HG02759 (cell line): Measurements from ENCODE around the gene ALDH1A1.

Source experiments
- ATAC-seq: cut with Tn5 transposase; IDR thresholded peaks from one replicate; pipeline ENCODE4 v1.9.1; 2021; ENCODE audit warnings: mild to moderate bottlenecking, moderate library complexity; ENCODE audit not compliant: unreplicated experiment

ALDH1A1 gene

GRCh38 chr9:72898784-72899733 lies 53.8 kb downstream of the ALDH1A1 start:
- no peak for ATAC-seq

GRCh38 chr9:72898360-72898759 lies 54.5 kb downstream of the ALDH1A1 start:
- ATAC-seq = no peak

GRCh38 chr9:72897069-72897649 lies 55.7 kb downstream of the ALDH1A1 start:
- no peak for ATAC-seq

GRCh38 chr9:72896439-72896838 lies 56.4 kb downstream of the ALDH1A1 start:
- ATAC-seq = no peak

- no peak for ATAC-seq
These were observed 57.7 kb downstream of the ALDH1A1 start for GRCh38 chr9:72895122-72895521.

- ATAC-seq = no peak
These were observed 58.5 kb downstream of the ALDH1A1 start for GRCh38 chr9:72894342-72894741.

GRCh38 chr9:72893437-72893836 lies 59.4 kb downstream of the ALDH1A1 start:
- no peak for ATAC-seq

- no peak for ATAC-seq
These were observed 61.8 kb downstream of the ALDH1A1 start for GRCh38 chr9:72891043-72891442.

GRCh38 chr9:72888943-72889342 lies 63.9 kb downstream of the ALDH1A1 start:
- no peak for ATAC-seq

- no peak for ATAC-seq
These were observed 64.8 kb downstream of the ALDH1A1 start for GRCh38 chr9:72888067-72888466.

GRCh38 chr9:72886386-72886785 lies 66.5 kb downstream of the ALDH1A1 start:
- ATAC-seq = no peak

GRCh38 chr9:72884508-72884907 lies 68.3 kb downstream of the ALDH1A1 start:
- no peak for ATAC-seq

- no peak for ATAC-seq
These were observed 69.0 kb downstream of the ALDH1A1 start for GRCh38 chr9:72883875-72884274.

GRCh38 chr9:72882117-72882775 lies 70.6 kb downstream of the ALDH1A1 start:
- ATAC-seq = no peak

- ATAC-seq = no peak
These were observed 72.0 kb downstream of the ALDH1A1 start for GRCh38 chr9:72880821-72881220.

- no peak for ATAC-seq
These were observed 77.6 kb downstream of the ALDH1A1 start for GRCh38 chr9:72875221-72875620.

- ATAC-seq = no peak
These were observed 78.5 kb downstream of the ALDH1A1 start for GRCh38 chr9:72874344-72874743.

GRCh38 chr9:72873456-72873855 lies 79.4 kb downstream of the ALDH1A1 start:
- no peak for ATAC-seq

- ATAC-seq = no peak
These were observed 80.1 kb downstream of the ALDH1A1 start for GRCh38 chr9:72872718-72873117.

- no peak for ATAC-seq
These were observed 81.2 kb downstream of the ALDH1A1 start for GRCh38 chr9:72871685-72872084.

GRCh38 chr9:72864327-72864726 lies 88.5 kb downstream of the ALDH1A1 start:
- ATAC-seq = no peak
